K562 (cell line): ENCODE results near the gene DPCD. TPM values are rescaled to one million over a fixed set of nuclear protein-coding genes. Genes with fewer than 3 reads are reported as not detected.

Experiments used
- EP300 ChIP-seq: IDR thresholded peaks from 2 replicates; pipeline ENCODE4 v1.6.1; 2012; ENCODE audit warnings: low read length, improper control_type of control experiment
- FOXM1 ChIP-seq, 2 experiments: fragments of 450-650 bp in 1 of 2; sonication (generic) in 1 of 2; formaldehyde crosslinking in 1 of 2; IDR thresholded peaks; 2 replicates each; pipeline versions ENCODE4 v1.6.1 to v1.9.0; 2017 to 2022; ENCODE audit warnings: low read depth in 2 of 2, mild to moderate bottlenecking in 2 of 2, missing genetic modification reagents in 1 of 2, moderate library complexity in 1 of 2
- MEIS2 ChIP-seq: fragments of 450-650 bp; IDR thresholded peaks from 2 replicates; pipeline ENCODE4 v1.6.1; 2014; ENCODE audit warnings: mild to moderate bottlenecking; ENCODE audit not compliant: partially characterized antibody
- NFE2 ChIP-seq: IDR thresholded peaks from 2 replicates; pipeline ENCODE4 v1.6.1; 2014; ENCODE audit warnings: antibody characterized with exemption, low read depth
- NR4A1 ChIP-seq, 2 experiments: fragments of 250-450 bp in 1 of 2; fragments of 450-650 bp in 1 of 2; sonication (Bioruptor Pico) in 1 of 2; IDR thresholded peaks; 2 replicates each; pipeline versions ENCODE4 v1.4.0 to v1.6.1; 2016 to 2020; ENCODE audit warnings: mild to moderate bottlenecking in 2 of 2, missing compliant biosample characterization in 1 of 2, missing genetic modification characterization in 1 of 2, moderate library complexity in 1 of 2
- SMARCC2 ChIP-seq: fragments of 450-650 bp; IDR thresholded peaks from 2 replicates; pipeline ENCODE4 v1.6.1; 2017; ENCODE audit warnings: antibody characterized with exemption, moderate library complexity, mild to moderate bottlenecking, low read depth
- STAT5A ChIP-seq: IDR thresholded peaks from 2 replicates; pipeline ENCODE4 v1.6.1; 2012; ENCODE audit warnings: low read length, inconsistent platforms, borderline replicate concordance
- ZBTB11 ChIP-seq, 3 experiments: fragments of 200-800 bp in 1 of 3; fragments of 250-450 bp in 1 of 3; fragments of 450-650 bp in 1 of 3; sonication (Bioruptor Pico) in 1 of 3; sonication (Bioruptor generic) in 1 of 3; formaldehyde crosslinking in 1 of 3; IDR thresholded peaks; 2 replicates each; pipeline versions ENCODE4 v1.6.1 to v1.8.0; 2016 to 2022; ENCODE audit warnings: mild to moderate bottlenecking in 2 of 3, missing genetic modification characterization in 2 of 3, missing compliant biosample characterization in 1 of 3, moderate library complexity in 1 of 3
- polyA plus RNA-seq, 8 experiments: library from polyadenylated mRNA; depleted of rRNA in 4 of 8; stranded (reverse) in 5 of 8; unstranded in 3 of 8; fragments of >200 nt; fragmentation: Nextera tagmentation in 2 of 8; fragmentation: Illumina TruSeq in 1 of 8; extraction: Ambion mirVana in 2 of 8; extraction: Trizol in 1 of 8; gene quantifications; 2 replicates each; pipeline versions ENCODE4 v1.2.1 to v1.2.3, GENCODE V29; 2011 to 2014; ENCODE audit warnings: inconsistent platforms in 1 of 8, missing spikeins in 1 of 8
- total RNA-seq, 7 experiments: library from RNA; depleted of rRNA in 6 of 7; stranded (reverse); fragments of >200 nt in 6 of 7; fragmentation: Illumina TruSeq in 2 of 7; extraction: Trizol in 2 of 7; gene quantifications; 2 replicates each; pipeline versions ENCODE4 v1.2.1 to v1.2.3, GENCODE V29; 2011 to 2021; ENCODE audit warnings: low replicate concordance in 1 of 7

DPCD gene
- total and polyA plus RNA-seq, 9 of the 15 experiments (the other 6 are each of a cell fraction or from before 2014, with no cell fraction given), result 12.1 to 45.2 (median 20.0) TPM

- TF ChIP-seq ZBTB11 (CRISPR knock-in tag; IDR thresholded peaks at IDR 0.05), result peak in 1 of 3 experiments; percentile 64; a peak in 1 of 6 replicates
- TF ChIP-seq FOXM1 (IDR thresholded peaks at IDR 0.05; ENCODE audit: low read depth), result peak; percentile 88
- TF ChIP-seq FOXM1 (CRISPR knock-in tag; IDR thresholded peaks at IDR 0.05; ENCODE audit: low read depth), result no peak
- no peak for TF ChIP-seq NR4A1 (CRISPR knock-in tag; IDR thresholded peaks at IDR 0.05)
- 0 out of 2 replicates have a peak, but pooled peaks have one; percentile 2 for TF ChIP-seq NR4A1 (tag; IDR thresholded peaks at IDR 0.05)
- TF ChIP-seq NFE2, result peak; percentile 40; the same call in 1 of the 2 replicates
- peak; percentile 86 for TF ChIP-seq EP300
- peak; percentile 74 for TF ChIP-seq MEIS2
- peak; percentile 88 for TF ChIP-seq STAT5A
- peak; percentile 69 for TF ChIP-seq SMARCC2
These were observed 12.4 kb upstream of the DPCD start (continued) for GRCh38 chr10:101575580-101576210.
